MCF 10A (cell line): Measurements from ENCODE around the gene ADGRD1. TPM values are rescaled to one million over a fixed set of nuclear protein-coding genes. Genes with fewer than 3 reads are reported as not detected.

Source experiments
- BruUV-seq: library from RNA; stranded (reverse); fragments of 400-500 nt; replicated peaks from 2 replicates; lab custom pipeline; 2021; lab: Mats Ljungman, UMichigan
- CTCF ChIA-PET: fragments of 300-600 bp; sonication (Branson Sonifier 250); formaldehyde crosslinking; extraction: SDS; loops from one replicate; lab custom pipeline; 2021; ENCODE audit warnings: antibody characterized with exemption, inconsistent platforms; lab: Yijun Ruan, JAX
- POLR2A ChIA-PET: fragments of 300-600, 350-650 bp; sonication (Branson Sonifier 250); formaldehyde crosslinking; extraction: SDS; loops from one replicate; lab custom pipeline; 2020; ENCODE audit warnings: antibody characterized with exemption, inconsistent platforms; lab: Yijun Ruan, JAX
- DNase-seq: peaks from one replicate; pipeline ENCODE4 v3.0.0-alpha.2; 2018; ENCODE audit not compliant: unreplicated experiment
- H3K27ac Mint-ChIP-seq: one replicate; pipeline ENCODE4 v1.8.0; 2022; ENCODE audit warnings: mild to moderate bottlenecking, low read depth, mixed read lengths; ENCODE audit not compliant: unreplicated experiment
- H3K27me3 Mint-ChIP-seq: one replicate; pipeline ENCODE4 v1.8.0; 2022; ENCODE audit warnings: mixed read lengths; ENCODE audit not compliant: insufficient read depth, unreplicated experiment
- H3K36me3 Mint-ChIP-seq: one replicate; pipeline ENCODE4 v1.8.0; 2022; ENCODE audit warnings: mild to moderate bottlenecking, moderate library complexity, mixed read lengths; ENCODE audit not compliant: insufficient read depth, unreplicated experiment
- H3K4me1 Mint-ChIP-seq: one replicate; pipeline ENCODE4 v1.8.0; 2022; ENCODE audit warnings: mixed read lengths; ENCODE audit not compliant: insufficient read depth, unreplicated experiment
- H3K4me3 Mint-ChIP-seq: one replicate; pipeline ENCODE4 v1.8.0; 2022; ENCODE audit warnings: mild to moderate bottlenecking, moderate library complexity, mixed read lengths; ENCODE audit not compliant: unreplicated experiment
- H3K9me3 Mint-ChIP-seq: one replicate; pipeline ENCODE4 v1.8.0; 2022; ENCODE audit warnings: mixed read lengths; ENCODE audit not compliant: unreplicated experiment
- intact Hi-C: fragments of 100-400 bp; cut with micrococcal nuclease; formaldehyde crosslinking; loops from 2 replicates; pipeline ENCODE4 v1.14.1; 2022
- total RNA-seq: library from RNA; stranded (reverse); gene quantifications from 2 replicates; pipeline ENCODE4 v1.2.3, GENCODE V29; 2022
- TF ChIP-seq, protein P1 (sequence below): fragments of 200-600 bp; IDR thresholded peaks from one replicate; pipeline ENCODE4 v1.8.0; 2022; ENCODE audit warnings: antibody characterized with exemption, mild to moderate bottlenecking; ENCODE audit not compliant: unreplicated experiment

Gene ADGRD1
- total RNA-seq, 1 experiment from 2014 or later = 0.68 TPM

DNA sequence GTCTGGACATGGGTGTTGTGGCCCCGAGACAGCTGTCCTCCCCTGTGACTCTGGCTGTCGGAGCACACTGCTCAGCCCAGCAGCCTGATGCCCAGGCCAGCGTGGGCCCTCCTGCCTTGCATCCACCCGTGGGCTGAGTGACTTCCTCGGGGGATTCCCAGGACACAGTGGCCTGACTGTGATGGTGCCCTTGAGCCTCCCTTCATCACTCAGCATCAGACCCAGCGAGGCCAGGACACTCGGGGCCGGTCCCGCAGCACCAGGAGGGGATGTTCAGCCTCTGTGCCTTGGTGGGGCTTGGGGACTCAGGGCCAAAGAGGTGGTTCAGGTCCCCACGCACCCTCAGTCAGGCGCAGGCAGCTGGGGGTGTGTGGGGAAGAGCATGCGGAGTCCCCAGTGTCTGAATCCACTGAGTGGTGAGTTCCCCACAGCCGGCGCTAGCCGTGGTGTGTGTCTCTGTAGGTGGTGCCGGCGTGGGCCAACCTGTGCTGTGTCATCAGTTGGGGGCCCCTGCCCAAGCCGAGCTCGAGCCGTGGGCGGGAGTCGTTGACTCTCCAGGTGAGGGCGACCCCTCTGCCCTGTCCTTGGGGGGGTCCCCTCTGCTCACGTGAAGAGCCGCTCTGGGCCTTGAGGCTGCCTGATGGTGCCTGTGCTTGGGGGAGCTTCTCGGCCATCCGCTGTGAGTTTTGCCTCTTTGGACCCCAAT is 185.8 kb downstream of the ADGRD1 start:
- no peak for DNase-seq
- TF ChIP-seq, protein P1, sequence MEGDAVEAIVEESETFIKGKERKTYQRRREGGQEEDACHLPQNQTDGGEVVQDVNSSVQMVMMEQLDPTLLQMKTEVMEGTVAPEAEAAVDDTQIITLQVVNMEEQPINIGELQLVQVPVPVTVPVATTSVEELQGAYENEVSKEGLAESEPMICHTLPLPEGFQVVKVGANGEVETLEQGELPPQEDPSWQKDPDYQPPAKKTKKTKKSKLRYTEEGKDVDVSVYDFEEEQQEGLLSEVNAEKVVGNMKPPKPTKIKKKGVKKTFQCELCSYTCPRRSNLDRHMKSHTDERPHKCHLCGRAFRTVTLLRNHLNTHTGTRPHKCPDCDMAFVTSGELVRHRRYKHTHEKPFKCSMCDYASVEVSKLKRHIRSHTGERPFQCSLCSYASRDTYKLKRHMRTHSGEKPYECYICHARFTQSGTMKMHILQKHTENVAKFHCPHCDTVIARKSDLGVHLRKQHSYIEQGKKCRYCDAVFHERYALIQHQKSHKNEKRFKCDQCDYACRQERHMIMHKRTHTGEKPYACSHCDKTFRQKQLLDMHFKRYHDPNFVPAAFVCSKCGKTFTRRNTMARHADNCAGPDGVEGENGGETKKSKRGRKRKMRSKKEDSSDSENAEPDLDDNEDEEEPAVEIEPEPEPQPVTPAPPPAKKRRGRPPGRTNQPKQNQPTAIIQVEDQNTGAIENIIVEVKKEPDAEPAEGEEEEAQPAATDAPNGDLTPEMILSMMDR = no peak
- H3K4me3 Mint-ChIP-seq = no peak overlapping the region
- BruUV-seq = no TSS peak
- no peak overlapping the region for H3K27ac Mint-ChIP-seq
- no peaks in the 10 kb centered on the region for H3K9me3 Mint-ChIP-seq
- POLR2A ChIA-PET = interaction anchor here (0.6 to 1.4 kb wide), 2 partner anchors 27 to 644 kb away, joined by 3 to 4 read pairs; no protein-coding TSS in a partner anchor
- intact Hi-C loops = no loop called here
- peaks cover 14% of the 10 kb centered on the region for H3K27me3 Mint-ChIP-seq
- H3K36me3 Mint-ChIP-seq = no peaks in the 10 kb centered on the region
- CTCF ChIA-PET = interaction anchor here (0.7 kb wide), 1 partner anchor 19 kb away, joined by 3 read pairs; no protein-coding TSS in a partner anchor
- H3K4me1 Mint-ChIP-seq = no peaks in the 10 kb centered on the region

DNA sequence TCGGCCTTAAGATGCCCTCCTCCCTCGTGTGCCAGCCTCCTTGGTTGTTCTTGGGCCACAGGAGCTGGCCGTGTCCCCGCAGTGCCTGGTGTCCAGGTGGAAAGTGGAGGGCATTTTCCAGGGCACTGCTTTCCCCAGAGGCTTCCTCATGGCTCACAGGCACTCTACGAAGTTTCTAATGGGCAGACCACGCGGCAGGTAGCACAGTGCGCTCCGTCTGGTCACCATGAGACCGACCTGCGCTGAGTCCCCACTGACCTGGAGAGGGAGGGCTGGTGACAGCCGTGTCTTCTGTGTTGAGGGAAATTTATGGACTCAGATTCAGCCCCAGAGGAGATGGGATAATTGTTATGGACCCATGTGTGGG is 186.3 kb downstream of the ADGRD1 start:
- no TSS peak for BruUV-seq
- Mint-ChIP-seq H3K27ac (no peak overlapping the region), H3K4me3 (no peak overlapping the region), H3K36me3 (no peaks in the 10 kb centered on the region), H3K27me3 (peaks cover 14% of the 10 kb centered on the region), H3K9me3 (no peaks in the 10 kb centered on the region), H3K4me1 (no peaks in the 10 kb centered on the region)
- ChIA-PET POLR2A (interaction anchor here (0.6 to 1.4 kb wide), 2 partner anchors 28 to 643 kb away, joined by 3 to 4 read pairs; no protein-coding TSS in a partner anchor), CTCF (interaction anchor here (0.7 kb wide), 1 partner anchor 18 kb away, joined by 3 read pairs; no protein-coding TSS in a partner anchor)
- intact Hi-C loops = no loop called here
- TF ChIP-seq, protein P1 = no peak
- DNase-seq = no peak

DNA sequence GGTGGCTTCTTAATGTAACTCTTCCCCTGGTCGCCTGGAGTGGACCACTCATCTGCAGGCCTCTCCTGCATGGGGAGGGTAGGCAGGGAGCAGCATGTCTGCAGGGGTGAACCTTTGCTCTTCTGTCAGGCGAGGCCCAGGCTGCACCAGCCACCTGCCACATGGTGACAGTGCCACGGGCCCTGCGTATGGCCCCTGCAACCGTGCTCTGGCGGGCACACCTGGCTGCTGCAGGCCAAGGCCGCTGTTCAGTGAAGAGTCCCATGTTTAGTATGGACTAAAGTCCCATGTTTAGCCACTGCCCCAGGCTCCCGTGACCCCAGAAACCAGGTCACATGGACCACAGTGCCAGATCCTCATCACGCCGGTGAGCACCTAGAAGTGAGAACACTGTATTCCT is 187.0 kb downstream of the ADGRD1 start:
- TF ChIP-seq, protein P1 = no peak
- H3K27ac Mint-ChIP-seq = no peak overlapping the region
- peaks cover 14% of the 10 kb centered on the region for H3K27me3 Mint-ChIP-seq
- BruUV-seq = no TSS peak
- ChIA-PET POLR2A (no interaction called here), CTCF (no interaction called here)
- no peak overlapping the region for H3K4me3 Mint-ChIP-seq
- no peaks in the 10 kb centered on the region for H3K36me3 Mint-ChIP-seq
- intact Hi-C loops = no loop called here
- no peaks in the 10 kb centered on the region for H3K4me1 Mint-ChIP-seq
- H3K9me3 Mint-ChIP-seq = no peaks in the 10 kb centered on the region
- no peak for DNase-seq

DNA sequence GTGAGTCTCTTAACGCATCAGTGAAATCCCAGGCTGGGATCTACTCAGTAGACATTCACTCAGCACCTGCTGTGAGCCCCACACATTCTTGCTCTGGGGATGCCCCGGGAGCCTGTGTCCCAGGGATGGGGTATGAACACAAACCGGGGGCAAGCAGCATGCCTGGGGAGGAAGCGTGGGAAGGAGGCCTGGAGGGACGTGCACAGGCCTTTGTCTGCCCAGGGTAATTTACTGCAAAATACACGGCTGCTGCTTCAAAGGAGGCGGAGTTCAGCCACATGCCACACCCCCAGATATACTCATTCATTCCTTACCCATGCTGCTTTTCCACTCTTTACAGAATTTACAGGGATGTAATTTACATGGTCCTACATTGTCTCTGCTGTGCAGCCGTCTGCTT is 187.8 kb downstream of the ADGRD1 start:
- H3K27ac Mint-ChIP-seq = no peak overlapping the region
- no peak overlapping the region for H3K4me3 Mint-ChIP-seq
- peaks cover 14% of the 10 kb centered on the region for H3K27me3 Mint-ChIP-seq
- intact Hi-C loops = no loop called here
- BruUV-seq = no TSS peak
- no peak for DNase-seq
- ChIA-PET CTCF (no interaction called here), POLR2A (no interaction called here)
- TF ChIP-seq, protein P1 = no peak
- H3K9me3 Mint-ChIP-seq = no peaks in the 10 kb centered on the region
- H3K36me3 Mint-ChIP-seq = no peaks in the 10 kb centered on the region
- no peaks in the 10 kb centered on the region for H3K4me1 Mint-ChIP-seq
